ENCODE data around the gene TSPEAR. TPM values are rescaled to one million over a fixed set of nuclear protein-coding genes. Genes with fewer than 3 reads are reported as not detected.

TSPEAR gene
- total and polyA plus RNA-seq, 2 of the 13 experiments (the other 11 are each of a cell fraction or from before 2014, with no cell fraction given) = 0.07 to 0.32 TPM

- 53% methylated on average over 11 of the region's 16 CpGs for WGBS (ENCODE audit: low lambda C conversion rate)
- Histone ChIP-seq H3K4me3 (replicated peaks in 1 of 3; ENCODE audit: insufficient read depth in 1 of 3, low read depth in 2 of 3, low read length in 3 of 3) (no peak overlapping the region), H3K9me3 (ENCODE audit: low read length) (no peaks in the 10 kb centered on the region), H3K4me1 (ENCODE audit: insufficient read depth, low read length) (peaks cover 45% of the 10 kb centered on the region), H3K4me2 (ENCODE audit: low read depth, low read length) (peak overlapping the region; percentile 19; the same call in 1 of the 2 replicates), H3K9ac (ENCODE audit: insufficient read depth, low read depth, low read length) (no peak overlapping the region), H3K36me3 (replicated peaks in 1 of 2; ENCODE audit: control insufficient read depth in 1 of 2, insufficient read depth in 2 of 2, low read length in 2 of 2) (no peaks in the 10 kb centered on the region), H3K27ac (ENCODE audit: extremely low read length, insufficient read depth, low read length) (no peak overlapping the region), H3K79me2 (ENCODE audit: insufficient read depth, low read length) (peaks cover 4% of the 10 kb centered on the region), H2AFZ (ENCODE audit: low read length) (no peak overlapping the region), H4K20me1 (ENCODE audit: insufficient read depth, low read length) (no peaks in the 10 kb centered on the region), H3K27me3 (ENCODE audit: control insufficient read depth in 1 of 2, insufficient read depth in 2 of 2, low read length in 2 of 2) (no peaks in the 10 kb centered on the region; a peak in 1 of 5 replicates)
- DNase-seq (ENCODE audit: low spot score) = no peak
- ChIA-PET CTCF (ENCODE audit: low intra/inter-chr PET ratio, low total read pairs) (no interaction called here), POLR2A (interaction anchor here (0.9 kb wide), 1 partner anchor 23 kb away, joined by 3 read pairs; no protein-coding TSS in a partner anchor)
- no TSS peak for BruUV-seq (replicated peaks)
- intact Hi-C loops (cut with micrococcal nuclease; ENCODE audit: unreplicated experiment) (no loop called here), in situ Hi-C loops (cut with HindIII; ENCODE audit: extremely low pct_ligation_motif_present, low pct_unique_long_range_greater_than_20kb) (no loop called here)
- ATAC-seq = no peak
- no peak for FAIRE-seq
- TF ChIP-seq CEBPG (CRISPR knock-in tag; IDR thresholded peaks at IDR 0.05) = peak; percentile 62; the same call in 1 of the 2 replicates
- TF ChIP-seq, protein P1, sequence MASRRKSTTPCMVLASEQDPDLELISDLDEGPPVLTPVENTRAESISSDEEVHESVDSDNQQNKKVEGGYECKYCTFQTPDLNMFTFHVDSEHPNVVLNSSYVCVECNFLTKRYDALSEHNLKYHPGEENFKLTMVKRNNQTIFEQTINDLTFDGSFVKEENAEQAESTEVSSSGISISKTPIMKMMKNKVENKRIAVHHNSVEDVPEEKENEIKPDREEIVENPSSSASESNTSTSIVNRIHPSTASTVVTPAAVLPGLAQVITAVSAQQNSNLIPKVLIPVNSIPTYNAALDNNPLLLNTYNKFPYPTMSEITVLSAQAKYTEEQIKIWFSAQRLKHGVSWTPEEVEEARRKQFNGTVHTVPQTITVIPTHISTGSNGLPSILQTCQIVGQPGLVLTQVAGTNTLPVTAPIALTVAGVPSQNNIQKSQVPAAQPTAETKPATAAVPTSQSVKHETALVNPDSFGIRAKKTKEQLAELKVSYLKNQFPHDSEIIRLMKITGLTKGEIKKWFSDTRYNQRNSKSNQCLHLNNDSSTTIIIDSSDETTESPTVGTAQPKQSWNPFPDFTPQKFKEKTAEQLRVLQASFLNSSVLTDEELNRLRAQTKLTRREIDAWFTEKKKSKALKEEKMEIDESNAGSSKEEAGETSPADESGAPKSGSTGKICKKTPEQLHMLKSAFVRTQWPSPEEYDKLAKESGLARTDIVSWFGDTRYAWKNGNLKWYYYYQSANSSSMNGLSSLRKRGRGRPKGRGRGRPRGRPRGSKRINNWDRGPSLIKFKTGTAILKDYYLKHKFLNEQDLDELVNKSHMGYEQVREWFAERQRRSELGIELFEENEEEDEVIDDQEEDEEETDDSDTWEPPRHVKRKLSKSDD (CRISPR knock-in tag; IDR thresholded peaks at IDR 0.05; ENCODE audit: low read depth) = 0 out of 2 replicates have a peak, but pooled peaks have one; percentile 37
- peak; percentile 29; the same call in 1 of the 2 replicates for TF ChIP-seq SALL1 (CRISPR knock-in tag; IDR thresholded peaks at IDR 0.05)
- 0 out of 2 replicates have a peak, but pooled peaks have one; percentile 20 for TF ChIP-seq FOXA3 (CRISPR knock-in tag; IDR thresholded peaks at IDR 0.05)
- TF ChIP-seq KDM2A (CRISPR knock-in tag; IDR thresholded peaks at IDR 0.05; ENCODE audit: borderline replicate concordance, low read depth) = peak; percentile 28; the same call in 1 of the 2 replicates
- TF ChIP-seq GABPB1 (CRISPR knock-in tag; IDR thresholded peaks at IDR 0.05) = peak; percentile 28; the same call in 1 of the 2 replicates
- no peak for TF ChIP-seq HINFP (CRISPR knock-in tag; IDR thresholded peaks at IDR 0.05; ENCODE audit: low read depth)
- peak; percentile 37 for TF ChIP-seq TEAD3 (CRISPR knock-in tag; optimal IDR thresholded peaks at IDR 0.05; ENCODE audit: borderline replicate concordance)
- no peak for TF ChIP-seq CC2D1A (CRISPR knock-in tag; IDR thresholded peaks at IDR 0.05)
- TF ChIP-seq FOXK2 (IDR thresholded peaks at IDR 0.05) = no peak
- TF ChIP-seq, protein P2, sequence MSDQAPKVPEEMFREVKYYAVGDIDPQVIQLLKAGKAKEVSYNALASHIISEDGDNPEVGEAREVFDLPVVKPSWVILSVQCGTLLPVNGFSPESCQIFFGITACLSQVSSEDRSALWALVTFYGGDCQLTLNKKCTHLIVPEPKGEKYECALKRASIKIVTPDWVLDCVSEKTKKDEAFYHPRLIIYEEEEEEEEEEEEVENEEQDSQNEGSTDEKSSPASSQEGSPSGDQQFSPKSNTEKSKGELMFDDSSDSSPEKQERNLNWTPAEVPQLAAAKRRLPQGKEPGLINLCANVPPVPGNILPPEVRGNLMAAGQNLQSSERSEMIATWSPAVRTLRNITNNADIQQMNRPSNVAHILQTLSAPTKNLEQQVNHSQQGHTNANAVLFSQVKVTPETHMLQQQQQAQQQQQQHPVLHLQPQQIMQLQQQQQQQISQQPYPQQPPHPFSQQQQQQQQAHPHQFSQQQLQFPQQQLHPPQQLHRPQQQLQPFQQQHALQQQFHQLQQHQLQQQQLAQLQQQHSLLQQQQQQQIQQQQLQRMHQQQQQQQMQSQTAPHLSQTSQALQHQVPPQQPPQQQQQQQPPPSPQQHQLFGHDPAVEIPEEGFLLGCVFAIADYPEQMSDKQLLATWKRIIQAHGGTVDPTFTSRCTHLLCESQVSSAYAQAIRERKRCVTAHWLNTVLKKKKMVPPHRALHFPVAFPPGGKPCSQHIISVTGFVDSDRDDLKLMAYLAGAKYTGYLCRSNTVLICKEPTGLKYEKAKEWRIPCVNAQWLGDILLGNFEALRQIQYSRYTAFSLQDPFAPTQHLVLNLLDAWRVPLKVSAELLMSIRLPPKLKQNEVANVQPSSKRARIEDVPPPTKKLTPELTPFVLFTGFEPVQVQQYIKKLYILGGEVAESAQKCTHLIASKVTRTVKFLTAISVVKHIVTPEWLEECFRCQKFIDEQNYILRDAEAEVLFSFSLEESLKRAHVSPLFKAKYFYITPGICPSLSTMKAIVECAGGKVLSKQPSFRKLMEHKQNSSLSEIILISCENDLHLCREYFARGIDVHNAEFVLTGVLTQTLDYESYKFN (CRISPR knock-in tag; conservative IDR thresholded peaks at IDR 0.05) = peak; percentile 41; the same call in 1 of the 2 replicates
- TF ChIP-seq ZBTB33 (CRISPR knock-in tag; IDR thresholded peaks at IDR 0.05) = peak; percentile 88
Measured at GRCh38 chr21:44478124-44478800, 233.1 kb downstream of the TSPEAR start.
